ENCODE measurements around the gene GJC2. TPM values are rescaled to one million over a fixed set of nuclear protein-coding genes. Genes with fewer than 3 reads are reported as not detected.

The GJC2 gene
- total and polyA plus RNA-seq, 8 donors, result 0.46 to 26.6 (median 1.5) TPM; not detected in 2

GRCh38 chr1:228156941-228157728 is 7.4 kb downstream of the GJC2 start:
- intact Hi-C loops (cut with DNase I; ENCODE audit: low total_unique reads), result no loop called here
- 66 to 74% (median 74%) methylated on average over 14 to 24 of the region's 24 CpGs for WGBS, 5 donors
- Histone ChIP-seq H3K4me3 (no peak overlapping the region), H3K4me1 (peaks cover 6 to 26% (median 11%) of the 10 kb centered on the region in 4 donors), H3K27me3 (peaks cover 0 to 7% (median 0%) of the 10 kb centered on the region in 3 donors), H3K27ac (no peak overlapping the region), H3K9me3 (no peaks in the 10 kb centered on the region), H3K36me3 (no peaks in the 10 kb centered on the region)
- no peak for TF ChIP-seq POLR2AphosphoS5 (IDR thresholded peaks at IDR 0.05)
- no peak for TF ChIP-seq EP300 (IDR thresholded peaks at IDR 0.05)
- TF ChIP-seq POLR2A (IDR thresholded peaks at IDR 0.05), result no peak
- TF ChIP-seq, protein P1, sequence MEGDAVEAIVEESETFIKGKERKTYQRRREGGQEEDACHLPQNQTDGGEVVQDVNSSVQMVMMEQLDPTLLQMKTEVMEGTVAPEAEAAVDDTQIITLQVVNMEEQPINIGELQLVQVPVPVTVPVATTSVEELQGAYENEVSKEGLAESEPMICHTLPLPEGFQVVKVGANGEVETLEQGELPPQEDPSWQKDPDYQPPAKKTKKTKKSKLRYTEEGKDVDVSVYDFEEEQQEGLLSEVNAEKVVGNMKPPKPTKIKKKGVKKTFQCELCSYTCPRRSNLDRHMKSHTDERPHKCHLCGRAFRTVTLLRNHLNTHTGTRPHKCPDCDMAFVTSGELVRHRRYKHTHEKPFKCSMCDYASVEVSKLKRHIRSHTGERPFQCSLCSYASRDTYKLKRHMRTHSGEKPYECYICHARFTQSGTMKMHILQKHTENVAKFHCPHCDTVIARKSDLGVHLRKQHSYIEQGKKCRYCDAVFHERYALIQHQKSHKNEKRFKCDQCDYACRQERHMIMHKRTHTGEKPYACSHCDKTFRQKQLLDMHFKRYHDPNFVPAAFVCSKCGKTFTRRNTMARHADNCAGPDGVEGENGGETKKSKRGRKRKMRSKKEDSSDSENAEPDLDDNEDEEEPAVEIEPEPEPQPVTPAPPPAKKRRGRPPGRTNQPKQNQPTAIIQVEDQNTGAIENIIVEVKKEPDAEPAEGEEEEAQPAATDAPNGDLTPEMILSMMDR (IDR thresholded peaks at IDR 0.05), result no peak
- no peak for DNase-seq

GRCh38 chr1:228157729-228158126 is 8.0 kb downstream of the GJC2 start:
- H3K9me3 ChIP-seq, result no peaks in the 10 kb centered on the region
- TF ChIP-seq, protein P1 (IDR thresholded peaks at IDR 0.05), result no peak
- TF ChIP-seq EP300 (IDR thresholded peaks at IDR 0.05) (no peak), POLR2A (IDR thresholded peaks at IDR 0.05) (no peak), POLR2AphosphoS5 (IDR thresholded peaks at IDR 0.05) (no peak)
- H3K4me1 ChIP-seq, result peaks cover 11 to 29% (median 14%) of the 10 kb centered on the region in 4 donors
- 69 to 83% (median 73%) methylated on average over 31 to 43 of the region's 43 CpGs; no CpG with 5 or more reads in 1 of the 5 donors for WGBS, 5 donors
- DNase-seq, result no peak
- H3K4me3 ChIP-seq, result no peak overlapping the region
- no peak overlapping the region for H3K27ac ChIP-seq
- no peaks in the 10 kb centered on the region for H3K36me3 ChIP-seq
- peaks cover 0 to 12% (median 5%) of the 10 kb centered on the region in 3 donors for H3K27me3 ChIP-seq
- intact Hi-C loops (cut with DNase I; ENCODE audit: low total_unique reads), result no loop called here

DNA sequence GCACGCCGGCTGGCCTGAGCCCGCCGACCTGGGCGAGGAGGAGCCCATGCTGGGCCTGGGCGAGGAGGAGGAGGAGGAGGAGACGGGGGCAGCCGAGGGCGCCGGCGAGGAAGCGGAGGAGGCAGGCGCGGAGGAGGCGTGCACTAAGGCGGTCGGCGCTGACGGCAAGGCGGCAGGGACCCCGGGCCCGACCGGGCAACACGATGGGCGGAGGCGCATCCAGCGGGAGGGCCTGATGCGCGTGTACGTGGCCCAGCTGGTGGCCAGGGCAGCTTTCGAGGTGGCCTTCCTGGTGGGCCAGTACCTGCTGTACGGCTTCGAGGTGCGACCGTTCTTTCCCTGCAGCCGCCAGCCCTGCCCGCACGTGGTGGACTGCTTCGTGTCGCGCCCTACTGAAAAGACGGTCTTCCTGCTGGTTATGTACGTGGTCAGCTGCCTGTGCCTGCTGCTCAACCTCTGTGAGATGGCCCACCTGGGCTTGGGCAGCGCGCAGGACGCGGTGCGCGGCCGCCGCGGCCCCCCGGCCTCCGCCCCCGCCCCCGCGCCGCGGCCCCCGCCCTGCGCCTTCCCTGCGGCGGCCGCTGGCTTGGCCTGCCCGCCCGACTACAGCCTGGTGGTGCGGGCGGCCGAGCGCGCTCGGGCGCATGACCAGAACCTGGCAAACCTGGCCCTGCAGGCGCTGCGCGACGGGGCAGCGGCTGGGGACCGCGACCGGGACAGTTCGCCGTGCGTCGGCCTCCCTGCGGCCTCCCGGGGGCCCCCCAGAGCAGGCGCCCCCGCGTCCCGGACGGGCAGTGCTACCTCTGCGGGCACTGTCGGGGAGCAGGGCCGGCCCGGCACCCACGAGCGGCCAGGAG is 8.6 kb downstream of the GJC2 start:
- Histone ChIP-seq H3K36me3 (no peaks in the 10 kb centered on the region), H3K27me3 (peaks cover 0 to 18% (median 10%) of the 10 kb centered on the region in 3 donors), H3K9me3 (no peaks in the 10 kb centered on the region), H3K4me1 (peaks cover 18 to 36% (median 20%) of the 10 kb centered on the region in 4 donors), H3K4me3 (no peak overlapping the region), H3K27ac (no peak overlapping the region)
- DNase-seq, result no peak
- TF ChIP-seq POLR2AphosphoS5 (IDR thresholded peaks at IDR 0.05) (no peak), POLR2A (IDR thresholded peaks at IDR 0.05) (no peak), EP300 (IDR thresholded peaks at IDR 0.05) (no peak)
- TF ChIP-seq, protein P1 (IDR thresholded peaks at IDR 0.05), result no peak
- intact Hi-C loops (cut with DNase I; ENCODE audit: low total_unique reads), result no loop called here
- WGBS, 5 donors, result 50 to 72% (median 69%) methylated on average over 49 to 98 of the region's 98 CpGs

- Histone ChIP-seq H3K27ac (no peak overlapping the region), H3K4me3 (no peak overlapping the region), H3K4me1 (peaks cover 20 to 38% (median 26%) of the 10 kb centered on the region in 4 donors), H3K36me3 (no peaks in the 10 kb centered on the region), H3K27me3 (peaks cover 0 to 21% (median 10%) of the 10 kb centered on the region in 3 donors), H3K9me3 (no peaks in the 10 kb centered on the region)
- DNase-seq, result no peak
- TF ChIP-seq POLR2AphosphoS5 (IDR thresholded peaks at IDR 0.05) (no peak), POLR2A (IDR thresholded peaks at IDR 0.05) (no peak), EP300 (IDR thresholded peaks at IDR 0.05) (no peak)
- TF ChIP-seq, protein P1 (IDR thresholded peaks at IDR 0.05), result no peak
- WGBS, 5 donors, result 82 to 93% (median 86%) methylated on average over 11 to 14 of the region's 14 CpGs
- intact Hi-C loops (cut with DNase I; ENCODE audit: low total_unique reads), result no loop called here
Observed at GRCh38 chr1:228159008-228159665, 9.4 kb downstream of the GJC2 start.

All from stomach (tissue), 9 donors.